Stimulated activated CD4-positive, alpha-beta T cell treated with anti-CD3 and anti-CD28 coated beads, Interleukin-15, amount 100 ng/mL, for 48 hours (primary cell): ENCODE measurements around the gene RNF220.

Source experiments
- DNase-seq, 2 donors: peaks; one replicate each; pipeline ENCODE4 v3.0.0-alpha.2; 2020; ENCODE audit warnings: low read depth in 2 of 2

The RNF220 gene

GRCh38 chr1:44407430-44408211, 2.6 kb downstream of the RNF220 start:
- no peak for DNase-seq

GRCh38 chr1:44408212-44408582, 3.1 kb downstream of the RNF220 start:
- no peak for DNase-seq

- no peak for DNase-seq
Measured at GRCh38 chr1:44408632-44409602, 3.9 kb downstream of the RNF220 start.

- no peak for DNase-seq
Measured at GRCh38 chr1:44409757-44410156, 4.7 kb downstream of the RNF220 start.

- no peak for DNase-seq
Measured at GRCh38 chr1:44411861-44412260, 6.8 kb downstream of the RNF220 start.

GRCh38 chr1:44412601-44413000, 7.5 kb downstream of the RNF220 start:
- no peak for DNase-seq

- no peak for DNase-seq
Measured at GRCh38 chr1:44413740-44414139, 8.7 kb downstream of the RNF220 start.

GRCh38 chr1:44415013-44415412, 10.0 kb downstream of the RNF220 start:
- no peak for DNase-seq

GRCh38 chr1:44416408-44416807, 11.4 kb downstream of the RNF220 start:
- DNase-seq, result no peak

- DNase-seq, result no peak
Measured at GRCh38 chr1:44417351-44418021, 12.4 kb downstream of the RNF220 start.

- DNase-seq, result no peak
Measured at GRCh38 chr1:44418022-44418673, 13.1 kb downstream of the RNF220 start.

- DNase-seq, result no peak
Measured at GRCh38 chr1:44419901-44420300, 14.8 kb downstream of the RNF220 start.

GRCh38 chr1:44420535-44420934, 15.5 kb downstream of the RNF220 start:
- DNase-seq, result no peak

- no peak for DNase-seq
Measured at GRCh38 chr1:44421446-44421884, 16.4 kb downstream of the RNF220 start.

- DNase-seq, result no peak
Measured at GRCh38 chr1:44422161-44422560, 17.1 kb downstream of the RNF220 start.

GRCh38 chr1:44423591-44424537, 18.8 kb downstream of the RNF220 start:
- DNase-seq, result no peak

- no peak for DNase-seq
Measured at GRCh38 chr1:44424747-44425146, 19.7 kb downstream of the RNF220 start.

GRCh38 chr1:44425341-44426082, 20.5 kb downstream of the RNF220 start:
- no peak for DNase-seq

- DNase-seq, result no peak
Measured at GRCh38 chr1:44431861-44432260, 26.8 kb downstream of the RNF220 start.

GRCh38 chr1:44433209-44433608, 28.2 kb downstream of the RNF220 start:
- DNase-seq, result no peak
